ENCODE measurements around the gene LBX2.

Gene LBX2

DNA sequence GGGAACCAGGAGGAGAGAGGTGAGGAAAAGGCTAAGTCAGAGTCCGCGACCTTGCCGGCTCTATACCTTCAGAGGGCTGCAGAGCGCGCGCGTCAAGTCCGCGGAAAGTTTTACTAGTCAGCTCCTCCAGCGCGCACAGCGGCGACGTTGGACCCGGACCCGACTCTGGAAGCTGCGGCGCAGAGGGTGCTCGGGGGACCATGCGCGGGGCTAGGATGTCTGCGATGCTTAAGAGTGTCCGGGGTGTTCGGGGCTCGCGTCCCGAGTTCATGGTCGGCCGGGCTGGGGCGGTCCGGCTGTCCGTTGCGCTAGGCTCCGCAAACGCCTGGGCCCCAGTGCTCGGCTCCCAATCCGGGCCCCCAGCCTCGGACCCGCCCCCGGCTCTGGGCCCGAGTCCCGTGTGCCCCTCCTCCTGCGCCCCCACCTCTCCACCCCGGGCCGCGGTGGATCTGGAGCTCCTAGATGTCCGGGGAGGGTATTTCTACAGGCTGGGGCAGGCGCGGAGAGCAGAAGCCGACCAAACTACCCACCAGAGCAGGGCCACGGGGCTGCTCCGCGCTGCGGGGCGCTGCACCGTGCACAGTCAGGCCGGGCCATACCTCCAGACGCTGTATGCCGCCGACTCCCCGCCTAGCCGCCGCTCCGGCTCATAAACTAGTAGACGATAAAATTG lies at the start of gene LBX2:
Gene LBX2, minus strand, starts transcription at position 337 of the 673 bp plus-strand sequence. Its CDS starts 66 bp downstream, at position 271.
- no peak for DNase-seq (ENCODE audit: low spot score)

GRCh38 chr2:74548285-74548899 lies 49.0 kb upstream of the LBX2 start:
- no peak for DNase-seq (ENCODE audit: low spot score)

GRCh38 chr2:74546004-74546403 lies 46.6 kb upstream of the LBX2 start:
- DNase-seq (ENCODE audit: low spot score) = no peak

GRCh38 chr2:74544634-74545033 lies 45.2 kb upstream of the LBX2 start:
- DNase-seq (ENCODE audit: low spot score) = no peak

DNA sequence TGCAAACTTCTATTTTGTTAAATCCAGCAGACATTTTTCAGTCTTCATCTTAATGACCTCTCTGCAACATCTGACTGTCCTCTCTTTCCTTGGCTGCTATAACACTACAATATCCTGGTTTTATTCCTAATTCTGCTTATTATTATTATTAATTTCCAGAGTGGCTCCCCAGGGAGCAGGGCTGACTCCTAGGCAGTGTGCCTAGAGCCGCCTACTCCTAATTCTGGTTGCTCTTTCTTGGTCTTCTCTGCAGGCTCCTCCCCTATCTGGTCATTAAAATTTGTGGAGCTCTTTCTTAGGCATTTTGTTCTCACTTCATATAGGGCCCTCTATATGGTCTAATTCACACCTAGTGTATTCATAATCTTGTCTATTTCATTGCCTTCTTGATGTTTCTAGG lies 43.6 kb upstream of the LBX2 start:
- DNase-seq (ENCODE audit: low spot score) = no peak

DNA sequence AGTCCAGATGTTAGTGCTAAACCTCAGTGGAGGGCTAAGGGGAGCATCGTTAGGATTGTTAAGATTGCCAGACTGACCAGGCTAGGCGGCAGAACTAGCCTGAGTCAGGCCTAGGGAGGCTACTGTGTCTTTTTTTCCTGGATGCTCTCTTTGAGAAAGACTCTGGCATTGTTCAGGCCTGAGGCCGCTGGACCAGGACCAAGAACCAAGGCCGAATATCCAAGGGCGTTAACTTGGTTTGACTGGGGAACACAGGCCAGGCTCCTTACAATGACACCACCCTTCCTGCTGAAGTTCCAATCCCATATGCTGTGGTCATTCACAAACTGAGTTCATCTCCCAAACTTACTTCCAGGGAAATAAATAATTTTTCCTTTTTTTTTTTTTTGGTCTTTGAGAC lies 40.9 kb upstream of the LBX2 start:
- DNase-seq (ENCODE audit: low spot score) = peak; percentile 88

GRCh38 chr2:74538881-74539339 lies 39.5 kb upstream of the LBX2 start:
- no peak for DNase-seq (ENCODE audit: low spot score)

DNA sequence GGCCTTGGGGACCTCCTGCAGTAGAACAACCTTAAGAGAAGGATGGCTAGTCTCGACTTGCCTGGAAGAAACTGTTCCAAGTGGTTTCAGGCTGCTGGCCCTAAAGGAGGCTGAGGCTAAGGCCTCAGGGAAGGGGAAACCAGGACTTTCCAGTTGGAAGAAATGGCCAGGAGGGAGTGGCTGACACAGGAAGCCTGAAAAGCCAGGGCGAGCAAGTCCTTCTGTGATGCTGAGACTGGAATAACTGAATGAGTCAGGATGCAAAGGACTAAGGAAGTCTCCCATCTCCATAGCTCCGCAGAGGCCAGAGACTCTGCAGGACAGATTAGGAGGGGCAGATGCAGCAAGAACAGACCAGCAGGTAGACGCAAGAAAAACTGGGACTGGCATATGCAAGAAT lies 37.7 kb upstream of the LBX2 start:
- DNase-seq (ENCODE audit: low spot score) = no peak

GRCh38 chr2:74536166-74536950 lies 37.0 kb upstream of the LBX2 start:
- DNase-seq (ENCODE audit: low spot score) = no peak

DNA sequence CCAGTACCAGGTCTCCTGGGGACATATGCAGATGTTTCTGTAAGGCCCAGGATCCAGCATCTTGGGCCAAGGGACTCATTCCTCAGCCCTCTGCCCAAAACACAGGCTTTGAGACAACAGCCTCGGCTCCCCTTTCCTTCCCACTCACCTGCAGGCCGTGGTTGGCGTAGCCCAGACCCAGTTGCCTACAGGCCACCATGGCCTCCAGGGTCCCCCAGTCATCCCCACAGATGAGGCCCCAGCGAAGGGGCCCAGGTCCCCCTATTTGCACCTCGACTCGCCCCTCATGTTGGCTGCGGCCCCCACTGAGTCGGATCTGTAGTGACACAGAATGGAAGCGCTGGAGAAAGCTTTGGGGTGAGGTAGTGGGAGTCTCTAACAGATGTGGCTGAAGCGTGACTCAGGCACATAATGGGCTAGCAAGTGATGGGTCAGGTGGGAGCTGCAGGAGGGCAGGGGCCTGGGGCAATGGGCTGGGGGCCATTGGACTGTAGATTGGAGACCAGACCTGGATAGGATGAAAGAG lies 36.1 kb upstream of the LBX2 start:
- DNase-seq (ENCODE audit: low spot score) = no peak

- no peak for DNase-seq (ENCODE audit: low spot score)
These were observed 35.0 kb upstream of the LBX2 start for GRCh38 chr2:74534411-74534810.

GRCh38 chr2:74533464-74533863 lies 34.1 kb upstream of the LBX2 start:
- no peak for DNase-seq (ENCODE audit: low spot score)

DNA sequence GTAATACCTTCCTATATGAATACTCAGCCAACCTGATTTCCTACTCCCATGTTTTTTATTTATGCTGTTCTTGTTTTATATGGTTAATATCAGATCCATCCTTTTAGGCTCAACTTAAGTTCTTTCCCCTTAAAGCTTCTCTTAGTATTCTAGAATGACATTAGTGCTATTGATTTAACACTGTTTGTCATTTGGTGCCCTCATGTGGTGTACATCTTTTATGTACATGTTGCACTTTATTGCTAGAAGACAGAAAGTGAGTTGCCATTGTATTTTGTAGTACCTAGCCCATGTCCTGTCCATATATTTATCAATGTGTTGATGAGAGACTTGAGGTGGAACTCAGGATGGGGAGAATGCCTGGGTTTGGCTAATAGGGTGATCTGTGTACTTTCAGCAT lies 32.8 kb upstream of the LBX2 start:
- no peak for DNase-seq (ENCODE audit: low spot score)

DNA sequence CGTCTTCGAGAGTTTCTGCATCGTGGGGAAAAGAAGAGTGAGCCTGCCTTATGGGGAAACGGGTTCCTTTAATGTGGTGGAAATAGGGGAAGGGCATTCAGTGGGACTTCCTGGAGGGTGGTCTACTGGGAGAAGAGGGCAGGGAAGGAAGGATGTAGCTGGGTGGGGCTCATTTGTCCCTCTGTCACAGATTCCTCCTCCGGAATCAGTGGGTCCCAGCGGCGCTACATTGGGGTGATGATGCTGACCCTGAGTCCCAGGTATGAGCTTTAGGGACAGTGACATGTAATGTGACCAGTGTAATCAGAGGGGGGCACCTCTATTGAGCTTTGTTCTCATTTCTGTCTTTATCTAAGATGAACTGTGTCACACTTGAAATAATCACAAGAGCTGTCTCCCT lies 32.3 kb upstream of the LBX2 start:
- DNase-seq (ENCODE audit: low spot score) = no peak

DNA sequence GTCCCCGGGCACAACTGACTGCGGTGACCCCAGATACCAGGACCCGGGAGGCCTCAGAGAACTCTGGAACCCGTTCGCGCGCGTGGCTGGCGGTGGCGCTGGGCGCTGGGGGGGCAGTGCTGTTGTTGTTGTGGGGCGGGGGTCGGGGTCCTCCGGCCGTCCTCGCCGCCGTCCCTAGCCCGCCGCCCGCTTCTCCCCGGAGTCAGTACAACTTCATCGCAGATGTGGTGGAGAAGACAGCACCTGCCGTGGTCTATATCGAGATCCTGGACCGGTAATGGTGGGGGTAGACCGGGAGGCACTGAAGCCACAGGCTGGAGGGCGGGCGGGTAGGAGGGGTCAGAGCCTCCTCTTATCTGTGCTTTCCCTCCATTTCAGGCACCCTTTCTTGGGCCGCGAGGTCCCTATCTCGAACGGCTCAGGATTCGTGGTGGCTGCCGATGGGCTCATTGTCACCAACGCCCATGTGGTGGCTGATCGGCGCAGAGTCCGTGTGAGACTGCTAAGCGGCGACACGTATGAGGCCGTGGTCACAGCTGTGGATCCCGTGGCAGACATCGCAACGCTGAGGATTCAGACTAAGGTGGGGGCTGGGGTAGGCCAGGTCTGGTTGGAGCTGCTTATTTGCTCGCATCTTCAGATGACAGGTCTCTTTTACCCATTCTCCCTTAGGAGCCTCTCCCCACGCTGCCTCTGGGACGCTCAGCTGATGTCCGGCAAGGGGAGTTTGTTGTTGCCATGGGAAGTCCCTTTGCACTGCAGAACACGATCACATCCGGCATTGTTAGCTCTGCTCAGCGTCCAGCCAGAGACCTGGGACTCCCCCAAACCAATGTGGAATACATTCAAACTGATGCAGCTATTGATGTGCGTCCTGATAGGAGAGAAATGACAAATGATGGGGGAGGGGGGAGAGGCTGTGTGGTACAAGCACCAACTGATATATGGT lies 31.1 kb upstream of the LBX2 start:
- peak; percentile 57 for DNase-seq (ENCODE audit: low spot score)

GRCh38 chr2:74529357-74530238 lies 30.2 kb upstream of the LBX2 start, which contains the start of the genes AUP1 and HTRA2:
Gene AUP1 (minus strand): TSS chr2:74529706. CDS start chr2:74529629, 77 bp downstream.
Gene HTRA2 (plus strand): TSS chr2:74529933. CDS start chr2:74530007, 74 bp downstream.
- DNase-seq (ENCODE audit: low spot score) = peak; percentile 99

- no peak for DNase-seq (ENCODE audit: low spot score)
These were observed 29.4 kb upstream of the LBX2 start for GRCh38 chr2:74528600-74529356.

GRCh38 chr2:74527741-74528140 lies 28.3 kb upstream of the LBX2 start:
- DNase-seq (ENCODE audit: low spot score) = no peak

- DNase-seq (ENCODE audit: low spot score) = no peak
These were observed 27.3 kb upstream of the LBX2 start for GRCh38 chr2:74526649-74527230.
